ENCODE data around the gene ROR1. TPM values are rescaled to one million over a fixed set of nuclear protein-coding genes. Genes with fewer than 3 reads are reported as not detected.

ROR1 gene
- total and polyA plus RNA-seq, 2 donors (not counting 1 experiment from before 2014, with no cell fraction given): 14.5 to 16.5 TPM

- Histone ChIP-seq H3K9me3 (ENCODE audit: control insufficient read depth, insufficient read depth, low read depth, low read length) (no peaks in the 10 kb centered on the region), H3K27ac (ENCODE audit: insufficient read depth, low read length) (no peak overlapping the region), H2AFZ (ENCODE audit: low read length) (no peak overlapping the region), H4K20me1 (ENCODE audit: control insufficient read depth, extremely low read depth, insufficient read depth, low read length) (no peaks in the 10 kb centered on the region), H3K4me1 (ENCODE audit: control insufficient read depth, extremely low read depth, insufficient read depth, low read length) (no peaks in the 10 kb centered on the region), H3K4me2 (ENCODE audit: extremely low read depth, insufficient read depth, low read length) (no peak overlapping the region), H3K4me3 (replicated peaks in 1 of 4; ENCODE audit: control extremely low read depth in 1 of 4, insufficient read depth in 1 of 4, low read depth in 3 of 4, low read length in 4 of 4) (no peak overlapping the region), H3K79me2 (ENCODE audit: control insufficient read depth, insufficient read depth, low read length) (no peaks in the 10 kb centered on the region), H3K9ac (ENCODE audit: insufficient read depth, low read length) (no peak overlapping the region), H3K27me3 (ENCODE audit: control insufficient read depth, insufficient read depth, low read length) (no peaks in the 10 kb centered on the region), H3K36me3 (ENCODE audit: control insufficient read depth, insufficient read depth, low read length) (no peaks in the 10 kb centered on the region)
- no peak for TF ChIP-seq EZH2 (IDR thresholded peaks at IDR 0.05; ENCODE audit: low read length, missing control alignments)
- TF ChIP-seq, protein P1, sequence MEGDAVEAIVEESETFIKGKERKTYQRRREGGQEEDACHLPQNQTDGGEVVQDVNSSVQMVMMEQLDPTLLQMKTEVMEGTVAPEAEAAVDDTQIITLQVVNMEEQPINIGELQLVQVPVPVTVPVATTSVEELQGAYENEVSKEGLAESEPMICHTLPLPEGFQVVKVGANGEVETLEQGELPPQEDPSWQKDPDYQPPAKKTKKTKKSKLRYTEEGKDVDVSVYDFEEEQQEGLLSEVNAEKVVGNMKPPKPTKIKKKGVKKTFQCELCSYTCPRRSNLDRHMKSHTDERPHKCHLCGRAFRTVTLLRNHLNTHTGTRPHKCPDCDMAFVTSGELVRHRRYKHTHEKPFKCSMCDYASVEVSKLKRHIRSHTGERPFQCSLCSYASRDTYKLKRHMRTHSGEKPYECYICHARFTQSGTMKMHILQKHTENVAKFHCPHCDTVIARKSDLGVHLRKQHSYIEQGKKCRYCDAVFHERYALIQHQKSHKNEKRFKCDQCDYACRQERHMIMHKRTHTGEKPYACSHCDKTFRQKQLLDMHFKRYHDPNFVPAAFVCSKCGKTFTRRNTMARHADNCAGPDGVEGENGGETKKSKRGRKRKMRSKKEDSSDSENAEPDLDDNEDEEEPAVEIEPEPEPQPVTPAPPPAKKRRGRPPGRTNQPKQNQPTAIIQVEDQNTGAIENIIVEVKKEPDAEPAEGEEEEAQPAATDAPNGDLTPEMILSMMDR (conservative IDR thresholded peaks at IDR 0.05 in 1 of 2, IDR thresholded peaks at IDR 0.05 in 1 of 2; ENCODE audit: low read depth in 1 of 2, low read length in 2 of 2): no peak
- DNase-seq (ENCODE audit: low read depth in 2 of 2): peak in 1 of 2 donors; percentile 69
These were observed 276.8 kb downstream of the ROR1 start for GRCh38 chr1:64050601-64051000.

GRCh38 chr1:64051796-64052195 lies 278.0 kb downstream of the ROR1 start:
- DNase-seq (ENCODE audit: low read depth in 2 of 2): peak; percentile 9 to 63
- no peak overlapping the region for H3K4me3 ChIP-seq (replicated peaks in 1 of 4; ENCODE audit: control extremely low read depth in 1 of 4, insufficient read depth in 1 of 4, low read depth in 3 of 4, low read length in 4 of 4)
- H3K27me3 ChIP-seq (ENCODE audit: control insufficient read depth, insufficient read depth, low read length): no peaks in the 10 kb centered on the region
- H3K9ac ChIP-seq (ENCODE audit: insufficient read depth, low read length): no peak overlapping the region
- no peak overlapping the region for H3K27ac ChIP-seq (ENCODE audit: insufficient read depth, low read length)
- no peak overlapping the region for H3K4me2 ChIP-seq (ENCODE audit: extremely low read depth, insufficient read depth, low read length)
- H3K79me2 ChIP-seq (ENCODE audit: control insufficient read depth, insufficient read depth, low read length): no peaks in the 10 kb centered on the region
- no peaks in the 10 kb centered on the region for H3K9me3 ChIP-seq (ENCODE audit: control insufficient read depth, insufficient read depth, low read depth, low read length)
- no peaks in the 10 kb centered on the region for H4K20me1 ChIP-seq (ENCODE audit: control insufficient read depth, extremely low read depth, insufficient read depth, low read length)
- H3K36me3 ChIP-seq (ENCODE audit: control insufficient read depth, insufficient read depth, low read length): no peaks in the 10 kb centered on the region
- H3K4me1 ChIP-seq (ENCODE audit: control insufficient read depth, extremely low read depth, insufficient read depth, low read length): no peaks in the 10 kb centered on the region
- H2AFZ ChIP-seq (ENCODE audit: low read length): no peak overlapping the region
- TF ChIP-seq, protein P1 (conservative IDR thresholded peaks at IDR 0.05 in 1 of 2, IDR thresholded peaks at IDR 0.05 in 1 of 2; ENCODE audit: low read depth in 1 of 2, low read length in 2 of 2): no peak
- no peak for TF ChIP-seq EZH2 (IDR thresholded peaks at IDR 0.05; ENCODE audit: low read length, missing control alignments)

DNA sequence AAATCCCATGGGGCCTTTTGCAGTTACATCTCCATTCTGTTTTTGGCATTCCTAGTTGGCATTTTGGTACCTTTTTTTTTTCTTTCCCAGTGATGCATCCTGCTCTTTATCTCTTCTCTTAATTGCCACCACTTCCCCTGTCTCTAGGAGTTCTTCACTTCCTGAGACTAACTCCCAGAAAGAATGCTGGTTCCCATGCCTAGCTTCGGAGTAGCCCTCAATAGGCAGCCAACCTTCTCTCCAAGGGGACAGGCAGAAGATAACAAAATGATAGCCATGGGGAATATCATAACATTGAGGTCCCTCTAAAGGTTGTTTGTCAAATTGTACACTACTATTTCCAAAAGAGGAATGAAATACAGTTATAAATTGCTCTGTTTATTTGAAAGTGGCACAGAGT lies 279.0 kb downstream of the ROR1 start:
- H3K4me2 ChIP-seq (ENCODE audit: extremely low read depth, insufficient read depth, low read length): no peak overlapping the region
- H3K4me1 ChIP-seq (ENCODE audit: control insufficient read depth, extremely low read depth, insufficient read depth, low read length): no peaks in the 10 kb centered on the region

More for the DNA sequence above, 279.0 kb downstream of the ROR1 start:
- Histone ChIP-seq H3K9me3 (ENCODE audit: control insufficient read depth, insufficient read depth, low read depth, low read length) (no peaks in the 10 kb centered on the region), H3K9ac (ENCODE audit: insufficient read depth, low read length) (no peak overlapping the region), H2AFZ (ENCODE audit: low read length) (no peak overlapping the region), H3K4me3 (replicated peaks in 1 of 4; ENCODE audit: control extremely low read depth in 1 of 4, insufficient read depth in 1 of 4, low read depth in 3 of 4, low read length in 4 of 4) (no peak overlapping the region), H3K79me2 (ENCODE audit: control insufficient read depth, insufficient read depth, low read length) (no peaks in the 10 kb centered on the region), H3K27ac (ENCODE audit: insufficient read depth, low read length) (no peak overlapping the region), H4K20me1 (ENCODE audit: control insufficient read depth, extremely low read depth, insufficient read depth, low read length) (no peaks in the 10 kb centered on the region), H3K36me3 (ENCODE audit: control insufficient read depth, insufficient read depth, low read length) (no peaks in the 10 kb centered on the region), H3K27me3 (ENCODE audit: control insufficient read depth, insufficient read depth, low read length) (no peaks in the 10 kb centered on the region)
- TF ChIP-seq, protein P1 (conservative IDR thresholded peaks at IDR 0.05 in 1 of 2, IDR thresholded peaks at IDR 0.05 in 1 of 2; ENCODE audit: low read depth in 1 of 2, low read length in 2 of 2): no peak
- no peak for TF ChIP-seq EZH2 (IDR thresholded peaks at IDR 0.05; ENCODE audit: low read length, missing control alignments)
- DNase-seq (ENCODE audit: low read depth in 2 of 2): no peak
